Mesendoderm (in vitro differentiated cells): ENCODE measurements around the gene TGFBR1.
"Not testable (repeated sequence)": the region's sequence is repeated elsewhere in the genome, so short reads cannot be mapped to it uniquely, and the experiment has no call there.

Experiments used
- DNase-seq: peaks from one replicate; pipeline ENCODE4 v3.0.0; 2013
- H2AK5ac ChIP-seq: 2 replicates; pipeline ENCODE4 v1.6.1; 2013; ENCODE audit warnings: low read length, inconsistent platforms
- H2BK120ac ChIP-seq: 2 replicates; pipeline ENCODE4 v1.6.1; 2013; ENCODE audit warnings: low read depth, mild to moderate bottlenecking, low read length, moderate library complexity, mixed read lengths
- H2BK15ac ChIP-seq: replicated peaks from 2 replicates; pipeline ENCODE4 v1.6.1; 2013; ENCODE audit warnings: low read depth, mild to moderate bottlenecking, moderate library complexity
- H2BK5ac ChIP-seq: 2 replicates; pipeline ENCODE4 v1.6.1; 2013; ENCODE audit warnings: low read length, inconsistent platforms
- H3K18ac ChIP-seq: 2 replicates; pipeline ENCODE4 v1.6.1; 2013; ENCODE audit warnings: mild to moderate bottlenecking, low read length, mixed read lengths
- H3K23ac ChIP-seq: one replicate; pipeline ENCODE4 v1.6.1; 2013; ENCODE audit warnings: low read length
- H3K27ac ChIP-seq: 2 replicates; pipeline ENCODE4 v1.5.1; 2013; ENCODE audit warnings: low read depth, mild to moderate bottlenecking, inconsistent platforms, low read length, moderate library complexity
- H3K27me3 ChIP-seq: 2 replicates; pipeline ENCODE4 v1.6.1; 2013; ENCODE audit warnings: low read length, control low read depth, mild to moderate bottlenecking, inconsistent platforms; ENCODE audit not compliant: insufficient read depth, poor library complexity
- H3K36me3 ChIP-seq: 2 replicates; pipeline ENCODE4 v1.6.1; 2013; ENCODE audit warnings: low read length, inconsistent platforms; ENCODE audit not compliant: control insufficient read depth, insufficient read depth
- H3K4ac ChIP-seq: one replicate; pipeline ENCODE4 v1.6.1; 2013; ENCODE audit warnings: low read depth, mild to moderate bottlenecking, low read length, moderate library complexity
- H3K4me1 ChIP-seq: 2 replicates; pipeline ENCODE4 v1.6.1; 2013; ENCODE audit warnings: low read depth, low read length, inconsistent platforms; ENCODE audit not compliant: control insufficient read depth
- H3K4me2 ChIP-seq: 2 replicates; pipeline ENCODE4 v1.6.1; 2013; ENCODE audit warnings: low read length
- H3K4me3 ChIP-seq: 2 replicates; pipeline ENCODE4 v1.5.1; 2013; ENCODE audit warnings: mild to moderate bottlenecking, low read length
- H3K56ac ChIP-seq: one replicate; pipeline ENCODE4 v1.6.1; 2013; ENCODE audit warnings: low read length
- H3K79me1 ChIP-seq: 2 replicates; pipeline ENCODE4 v1.6.1; 2013; ENCODE audit warnings: low read length, inconsistent platforms
- H3K79me2 ChIP-seq: 2 replicates; pipeline ENCODE4 v1.6.1; 2013; ENCODE audit warnings: mild to moderate bottlenecking, low read length; ENCODE audit not compliant: control insufficient read depth, insufficient read depth
- H3K9ac ChIP-seq: 2 replicates; pipeline ENCODE4 v1.6.1; 2013; ENCODE audit warnings: low read length, inconsistent platforms
- H4K5ac ChIP-seq: one replicate; pipeline ENCODE4 v1.6.1; 2013; ENCODE audit warnings: low read length
- H4K8ac ChIP-seq: one replicate; pipeline ENCODE4 v1.6.1; 2013; ENCODE audit warnings: low read depth, mild to moderate bottlenecking, control low read depth, low read length, moderate library complexity
- WGBS: extraction: QIAGEN DNeasy Blood & Tissue Kit; methylation state at CpG from one replicate; pipeline ENCODE4 v1.1.7; 2013; ENCODE audit warnings: low lambda C conversion rate, missing lambda C conversion rate; ENCODE audit not compliant: insufficient coverage; ENCODE audit errors: extremely low coverage; 5-methylcytosine and 5-hydroxymethylcytosine counted together

The TGFBR1 gene

GRCh38 chr9:99192786-99193465, 88.0 kb downstream of the TGFBR1 start:
- Histone ChIP-seq H2BK120ac (no peak overlapping the region), H2BK5ac (no peak overlapping the region)
- WGBS = no CpG with 5 or more reads among the region's 5 CpGs

GRCh38 chr9:99193466-99193821, 88.5 kb downstream of the TGFBR1 start:
- Histone ChIP-seq H3K23ac (no peak overlapping the region), H3K4me3 (no peak overlapping the region), H2BK120ac (no peak overlapping the region), H4K5ac (no peak overlapping the region), H2BK5ac (no peak overlapping the region), H3K4me2 (no peak overlapping the region), H3K79me1 (no peaks in the 10 kb centered on the region), H3K4me1 (no peaks in the 10 kb centered on the region), H4K8ac (no peak overlapping the region), H2AK5ac (no peak overlapping the region), H3K4ac (no peak overlapping the region), H3K27ac (no peak overlapping the region), H3K18ac (no peak overlapping the region), H3K27me3 (no peaks in the 10 kb centered on the region), H3K9ac (no peak overlapping the region), H3K36me3 (no peaks in the 10 kb centered on the region), H2BK15ac (no peak overlapping the region), H3K56ac (no peak overlapping the region), H3K79me2 (no peaks in the 10 kb centered on the region)
- no peak for DNase-seq
- no CpG with 5 or more reads among the region's 2 CpGs for WGBS

More at GRCh38 chr9:99192786-99193465, 88.0 kb downstream of the TGFBR1 start:
- Histone ChIP-seq H3K23ac (no peak overlapping the region), H3K79me1 (no peaks in the 10 kb centered on the region), H2BK15ac (no peak overlapping the region), H3K27ac (no peak overlapping the region), H4K8ac (no peak overlapping the region), H3K4me1 (no peaks in the 10 kb centered on the region), H4K5ac (no peak overlapping the region), H3K79me2 (no peaks in the 10 kb centered on the region), H3K9ac (no peak overlapping the region), H3K27me3 (no peaks in the 10 kb centered on the region), H3K4me3 (no peak overlapping the region), H3K36me3 (no peaks in the 10 kb centered on the region), H3K4me2 (no peak overlapping the region), H2AK5ac (no peak overlapping the region), H3K56ac (no peak overlapping the region), H3K18ac (no peak overlapping the region), H3K4ac (no peak overlapping the region)
- peak; percentile 52 for DNase-seq

GRCh38 chr9:99196484-99196883, 91.6 kb downstream of the TGFBR1 start:
- not testable (repeated sequence) for H2BK5ac ChIP-seq, H2AK5ac ChIP-seq, H3K27me3 ChIP-seq, H3K4ac ChIP-seq, H3K4me2 ChIP-seq, H3K79me1 ChIP-seq, H3K4me1 ChIP-seq, H4K5ac ChIP-seq, H3K4me3 ChIP-seq, H3K18ac ChIP-seq, H3K23ac ChIP-seq, H3K27ac ChIP-seq, H3K9ac ChIP-seq, H3K56ac ChIP-seq, H2BK15ac ChIP-seq, H3K79me2 ChIP-seq, H3K36me3 ChIP-seq, H2BK120ac ChIP-seq, DNase-seq, H4K8ac ChIP-seq
- no CpG with 5 or more reads among the region's 5 CpGs for WGBS

- H2BK15ac ChIP-seq = no peak overlapping the region
- H3K79me2 ChIP-seq = no peaks in the 10 kb centered on the region
- DNase-seq = no peak
- H2BK5ac ChIP-seq = no peak overlapping the region
- no peak overlapping the region for H4K8ac ChIP-seq
- H3K18ac ChIP-seq = no peak overlapping the region
- no peaks in the 10 kb centered on the region for H3K36me3 ChIP-seq
- no peak overlapping the region for H3K4ac ChIP-seq
- H3K79me1 ChIP-seq = no peaks in the 10 kb centered on the region
- no CpG with 5 or more reads among the region's 3 CpGs for WGBS
- H2AK5ac ChIP-seq = no peak overlapping the region
- no peak overlapping the region for H3K27ac ChIP-seq
- no peak overlapping the region for H4K5ac ChIP-seq
- no peak overlapping the region for H3K4me2 ChIP-seq
- H3K4me3 ChIP-seq = no peak overlapping the region
- no peak overlapping the region for H3K9ac ChIP-seq
- no peaks in the 10 kb centered on the region for H3K4me1 ChIP-seq
- no peak overlapping the region for H3K56ac ChIP-seq
- H2BK120ac ChIP-seq = no peak overlapping the region
- no peaks in the 10 kb centered on the region for H3K27me3 ChIP-seq
- no peak overlapping the region for H3K23ac ChIP-seq
Observed at GRCh38 chr9:99197124-99197630, 92.3 kb downstream of the TGFBR1 start.

DNA sequence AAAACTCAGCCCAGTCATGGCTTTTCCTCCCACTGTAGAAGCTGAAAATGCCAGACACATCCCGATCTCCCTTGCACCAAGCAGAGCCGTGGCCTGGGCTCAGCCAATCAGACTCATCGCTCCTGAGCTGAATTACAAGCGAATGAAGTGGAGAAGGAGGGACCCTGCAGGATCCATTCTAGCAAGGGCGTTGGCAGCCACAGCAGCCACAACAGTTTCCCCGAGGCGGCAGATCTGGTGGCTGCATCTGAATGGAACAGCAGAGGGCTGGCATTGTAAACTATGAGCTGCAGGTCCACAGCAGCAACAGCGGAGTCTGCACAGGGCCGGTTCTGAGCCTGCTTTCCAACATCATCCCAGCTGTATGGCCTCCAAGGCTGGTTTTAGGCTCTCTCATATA, 93.1 kb downstream of the TGFBR1 start:
- no peak overlapping the region for H2BK15ac ChIP-seq
- no peak overlapping the region for H3K4me3 ChIP-seq
- WGBS = no CpG with 5 or more reads among the region's 9 CpGs
- H3K27me3 ChIP-seq = no peaks in the 10 kb centered on the region
- H3K4ac ChIP-seq = no peak overlapping the region
- no peak overlapping the region for H2BK120ac ChIP-seq
- H3K27ac ChIP-seq = no peak overlapping the region
- H2BK5ac ChIP-seq = no peak overlapping the region
- H4K5ac ChIP-seq = no peak overlapping the region
- no peak overlapping the region for H2AK5ac ChIP-seq
- H3K56ac ChIP-seq = no peak overlapping the region
- H4K8ac ChIP-seq = no peak overlapping the region
- H3K18ac ChIP-seq = no peak overlapping the region
- H3K23ac ChIP-seq = no peak overlapping the region
- no peaks in the 10 kb centered on the region for H3K4me1 ChIP-seq
- H3K36me3 ChIP-seq = no peaks in the 10 kb centered on the region
- peak; percentile 22 for DNase-seq
- no peaks in the 10 kb centered on the region for H3K79me2 ChIP-seq
- no peak overlapping the region for H3K4me2 ChIP-seq
- H3K9ac ChIP-seq = no peak overlapping the region
- no peaks in the 10 kb centered on the region for H3K79me1 ChIP-seq
